Measurements from ENCODE around the gene PRKAG2.

GRCh38 chr7:151665368-151665767 is 211.5 kb downstream of the PRKAG2 start:
- TF ChIP-seq CTCF (IDR thresholded peaks at IDR 0.05; ENCODE audit: low read depth, low read length, missing input control) = no peak
- TF ChIP-seq EGR1 (IDR thresholded peaks at IDR 0.05; ENCODE audit: low read depth in 2 of 2) = no peak
- TF ChIP-seq RAD21 (IDR thresholded peaks at IDR 0.05) = no peak
- no peak for TF ChIP-seq GABPA (IDR thresholded peaks at IDR 0.05 in 1 of 2, conservative IDR thresholded peaks at IDR 0.05 in 1 of 2)
- TF ChIP-seq HNF4G (IDR thresholded peaks at IDR 0.05) = no peak
- TF ChIP-seq TAF1 (conservative IDR thresholded peaks at IDR 0.05) = no peak
- peak in 1 of 2 donors; percentile 19 for TF ChIP-seq JUND (IDR thresholded peaks at IDR 0.05)
- TF ChIP-seq FOXA2 (IDR thresholded peaks at IDR 0.05) = no peak
